Psoas muscle (tissue), 8 donors: ENCODE measurements around the gene EPB41. TPM values are rescaled to one million over a fixed set of nuclear protein-coding genes. Genes with fewer than 3 reads are reported as not detected.

Source experiments
- ATAC-seq, 4 donors: fragments of 200-7000 bp; cut with Tn5 transposase; one replicate each; pipeline ENCODE4 v1.9.1; 2020; ENCODE audit warnings: moderate library complexity in 3 of 4, mild to moderate bottlenecking in 2 of 4
- DNase-seq, 2 donors: peaks; one replicate each; pipeline ENCODE4 v3.0.0-alpha.2; 2020
- H3K27ac ChIP-seq: fragments of 200-600 bp; one replicate; pipeline ENCODE4 v1.8.0; 2022
- H3K27me3 ChIP-seq, 3 donors: fragments of 200-600 bp in 1 of 3; one replicate each; pipeline versions ENCODE4 v1.6.1 to v1.8.0; 2013 to 2022; ENCODE audit warnings: low read length in 2 of 3, mild to moderate bottlenecking in 2 of 3, moderate library complexity in 1 of 3; ENCODE audit not compliant: insufficient read depth in 3 of 3
- H3K36me3 ChIP-seq, 2 donors: fragments of 200-600 bp in 1 of 2; one replicate each; pipeline versions ENCODE4 v1.6.1 to v1.8.0; 2013 to 2022; ENCODE audit warnings: low read depth in 1 of 2, mild to moderate bottlenecking in 1 of 2, moderate library complexity in 1 of 2; ENCODE audit not compliant: insufficient read depth in 1 of 2
- H3K4me1 ChIP-seq: fragments of 200-600 bp; one replicate; pipeline ENCODE4 v1.8.0; 2022
- H3K4me3 ChIP-seq: fragments of 200-600 bp; one replicate; pipeline ENCODE4 v1.8.0; 2022; ENCODE audit warnings: mild to moderate bottlenecking
- H3K9me3 ChIP-seq: fragments of 200-600 bp; one replicate; pipeline ENCODE4 v1.8.0; 2022
- CTCF ChIP-seq: fragments of 200-600 bp; IDR thresholded peaks from one replicate; pipeline ENCODE4 v1.8.0; 2022; ENCODE audit warnings: antibody characterized with exemption
- WGBS, 3 donors: extraction: QIAGEN DNeasy Blood & Tissue Kit; methylation state at CpG; one replicate each; pipeline versions ENCODE4 v1.1.6 to v1.1.7; 2013; 5-methylcytosine and 5-hydroxymethylcytosine counted together
- intact Hi-C, 2 donors: fragments of 100-400 bp; cut with DNase I; formaldehyde crosslinking; loops; one replicate each; pipeline versions ENCODE4 v1.11.0 to v1.14.2; 2022
- polyA plus RNA-seq, 3 donors: library from polyadenylated mRNA; stranded (reverse); fragments of 200-250 nt; gene quantifications; one replicate each; pipeline ENCODE4 v1.2.3, GENCODE V29; 2013
- total RNA-seq, 4 donors: library from RNA; stranded (reverse); fragmentation: NEBNext Ultra II Directional in 2 of 4; extraction: Animal tissue kit (Norgen Biotek cat#: 25700) in 2 of 4; gene quantifications; one replicate each; pipeline versions ENCODE4 v1.2.1 to v1.2.4, GENCODE V29; 2021 to 2023
- donor health status: healthy with polysubstance abuse.
- donor health status: DM: no; HTN: no; CAD: no; lungs with moderate emphysema.
- donor health status: Bipolar disorder and iron deficiency.
- donor health status: healthy.
- donor health status: DM: yes; HTN: yes; CAD: no.
- donor health status: DM: no; HTN: no; CAD: no.
- donor health status: DM: no; HTN: no; CAD: no.
- donor health status: DM: yes; HTN: yes; CAD: no.

EPB41 gene
- total and polyA plus RNA-seq, 7 donors = 2.0 to 28.2 (median 18.0) TPM

GRCh38 chr1:29120367-29120766 lies 206.0 kb downstream of the EPB41 start:
- 86 to 91% (median 91%) methylated on average over 6 of the region's 6 CpGs for WGBS, 3 donors
- no peak overlapping the region for H3K4me3 ChIP-seq
- no peak for TF ChIP-seq CTCF
- no peak for DNase-seq
- H3K27me3 ChIP-seq = peaks cover 0 to 47% (median 16%) of the 10 kb centered on the region in 3 donors
- intact Hi-C loops = loop anchor here in 1 of 2 donors (5.0 kb wide), 1 partner anchor 82 kb away; no protein-coding TSS in a partner anchor
- no peak for ATAC-seq
- H3K4me1 ChIP-seq = peaks cover 6% of the 10 kb centered on the region
- no peak overlapping the region for H3K27ac ChIP-seq
- no peaks in the 10 kb centered on the region for H3K9me3 ChIP-seq
- peaks cover 0 to 33% of the 10 kb centered on the region in 2 donors for H3K36me3 ChIP-seq

- intact Hi-C loops = loop anchor here in 1 of 2 donors (5.0 kb wide), 1 partner anchor 81 kb away; no protein-coding TSS in a partner anchor
- no peak overlapping the region for H3K27ac ChIP-seq
- H3K27me3 ChIP-seq = peaks cover 0 to 50% (median 16%) of the 10 kb centered on the region in 3 donors
- ATAC-seq (peak; percentile 25 to 39 (median 28)), DNase-seq (peak; percentile 50 to 66)
- peaks cover 0 to 26% of the 10 kb centered on the region in 2 donors for H3K36me3 ChIP-seq
- no peaks in the 10 kb centered on the region for H3K9me3 ChIP-seq
- WGBS, 3 donors = 28 to 33% (median 32%) methylated on average over 38 to 42 of the region's 42 CpGs
- H3K4me1 ChIP-seq = peaks cover 6% of the 10 kb centered on the region
- peak overlapping the region; percentile 77 for H3K4me3 ChIP-seq
- peak; percentile 29 for TF ChIP-seq CTCF
Measured at GRCh38 chr1:29120947-29121485, 206.6 kb downstream of the EPB41 start.

- H3K27me3 ChIP-seq = peaks cover 0 to 50% (median 16%) of the 10 kb centered on the region in 3 donors
Measured at GRCh38 chr1:29121516-29121935, 207.2 kb downstream of the EPB41 start.

GRCh38 chr1:29121936-29122681 lies 207.7 kb downstream of the EPB41 start:
- H3K9me3 ChIP-seq = no peaks in the 10 kb centered on the region
- peak in 1 of 4 donors; percentile 10 for ATAC-seq
- TF ChIP-seq CTCF = no peak
- H3K27ac ChIP-seq = peak overlapping the region; percentile 63
- H3K4me1 ChIP-seq = peaks cover 6% of the 10 kb centered on the region
- intact Hi-C loops = loop anchor here in 1 of 2 donors (5.0 kb wide), 1 partner anchor 80 kb away; no protein-coding TSS in a partner anchor
- peaks cover 0 to 16% of the 10 kb centered on the region in 2 donors for H3K36me3 ChIP-seq
- peak; percentile 39 to 65 for DNase-seq
- WGBS, 3 donors = 1% methylated on average over 56 to 81 of the region's 81 CpGs
- peak overlapping the region; percentile 77 for H3K4me3 ChIP-seq
- H3K27me3 ChIP-seq = peaks cover 0 to 50% (median 16%) of the 10 kb centered on the region in 3 donors

More at GRCh38 chr1:29121516-29121935, 207.2 kb downstream of the EPB41 start:
- Histone ChIP-seq H3K27ac (peak overlapping the region; percentile 63), H3K9me3 (no peaks in the 10 kb centered on the region), H3K36me3 (peaks cover 0 to 22% of the 10 kb centered on the region in 2 donors), H3K4me3 (peak overlapping the region; percentile 77), H3K4me1 (peaks cover 6% of the 10 kb centered on the region)
- DNase-seq (no peak), ATAC-seq (no peak)
- intact Hi-C loops = loop anchor here in 1 of 2 donors (5.0 kb wide), 1 partner anchor 81 kb away; no protein-coding TSS in a partner anchor
- no peak for TF ChIP-seq CTCF
- WGBS, 3 donors = 2 to 6% (median 3%) methylated on average over 37 to 59 of the region's 59 CpGs
